DOHH2 (cell line): ENCODE data around the gene CRYBG2.

Experiments used
- H3F3A ChIP-seq: fragments of 200-600 bp; sonication (generic), shearing (Covaris generic); 2 replicates; pipeline ENCODE4 v1.6.0; 2016; ENCODE audit warnings: antibody characterized with exemption, mild to moderate bottlenecking; ENCODE audit not compliant: control insufficient read depth, insufficient read depth
- H3K27ac ChIP-seq: fragments of 200-600 bp; sonication (generic); 2 replicates; pipeline ENCODE4 v1.5.1; 2014; ENCODE audit warnings: low read depth, mild to moderate bottlenecking, low read length, moderate library complexity
- H3K27me3 ChIP-seq: fragments of 200-600 bp; sonication (generic); 2 replicates; pipeline ENCODE4 v1.6.1; 2014; ENCODE audit warnings: mild to moderate bottlenecking, low read length, mixed read lengths; ENCODE audit not compliant: control insufficient read depth
- H3K36me3 ChIP-seq: fragments of 200-600 bp; sonication (generic); 2 replicates; pipeline ENCODE4 v1.6.1; 2014; ENCODE audit warnings: mild to moderate bottlenecking, low read length, moderate library complexity, mixed read lengths; ENCODE audit not compliant: control insufficient read depth
- H3K4me1 ChIP-seq: fragments of 200-600 bp; sonication (generic); 2 replicates; pipeline ENCODE4 v1.6.1; 2014; ENCODE audit warnings: mild to moderate bottlenecking, low read length, mixed read lengths; ENCODE audit not compliant: control insufficient read depth
- H3K4me2 ChIP-seq: fragments of 200-600 bp; sonication (generic); 2 replicates; pipeline ENCODE4 v1.6.0; 2014; ENCODE audit warnings: mild to moderate bottlenecking, low read length, moderate library complexity
- H3K4me3 ChIP-seq: fragments of 200-600 bp; sonication (generic); 2 replicates; pipeline ENCODE4 v1.5.1; 2014; ENCODE audit warnings: mild to moderate bottlenecking, low read length, mixed read lengths
- H3K79me2 ChIP-seq: fragments of 200-600 bp; sonication (generic); 2 replicates; pipeline ENCODE4 v1.6.1; 2014; ENCODE audit warnings: mild to moderate bottlenecking, low read length, mixed read lengths; ENCODE audit not compliant: control insufficient read depth
- H3K9me2 ChIP-seq: fragments of 200-600 bp; sonication (generic); replicated peaks from 2 replicates; pipeline ENCODE4 v1.6.1; 2014; ENCODE audit warnings: mild to moderate bottlenecking, low read length, mixed read lengths; ENCODE audit not compliant: control insufficient read depth
- H3K9me3 ChIP-seq: fragments of 200-600 bp; sonication (generic); 2 replicates; pipeline ENCODE4 v1.6.1; 2014; ENCODE audit warnings: antibody characterized with exemption, low read length, mixed read lengths; ENCODE audit not compliant: control insufficient read depth, insufficient read depth
- H4K20me1 ChIP-seq: fragments of 200-600 bp; sonication (generic); 2 replicates; pipeline ENCODE4 v1.6.0; 2014; ENCODE audit warnings: low read depth, mild to moderate bottlenecking, antibody characterized with exemption, low read length, moderate library complexity; ENCODE audit not compliant: control insufficient read depth, insufficient read depth
- CTCF ChIP-seq: fragments of 200-600 bp; sonication (generic); IDR thresholded peaks from one replicate; pipeline ENCODE4 v1.5.1; 2014; ENCODE audit warnings: antibody characterized with exemption, mild to moderate bottlenecking, low read depth, low read length; ENCODE audit not compliant: poor library complexity, severe bottlenecking
- EZH2phosphoT487 ChIP-seq: fragments of 200-600 bp; sonication (generic); IDR thresholded peaks from 2 replicates; pipeline ENCODE4 v1.6.1; 2017; ENCODE audit warnings: borderline replicate concordance, mild to moderate bottlenecking, antibody characterized with exemption, low read length, moderate library complexity, mixed read lengths

Gene CRYBG2

GRCh38 chr1:26358411-26359384, 4.8 kb upstream of the CRYBG2 start:
- peaks cover 4% of the 10 kb centered on the region; the same call in 1 of the 2 replicates for H3K4me1 ChIP-seq
- H3K27ac ChIP-seq, result no peak overlapping the region
- H3K4me3 ChIP-seq, result no peak overlapping the region
- H3K27me3 ChIP-seq, result peaks cover 41% of the 10 kb centered on the region
- H3F3A ChIP-seq, result no peaks in the 10 kb centered on the region
- no peaks in the 10 kb centered on the region for H3K9me2 ChIP-seq
- no peaks in the 10 kb centered on the region for H3K79me2 ChIP-seq
- no peaks in the 10 kb centered on the region for H3K9me3 ChIP-seq
- no peaks in the 10 kb centered on the region for H3K36me3 ChIP-seq
- no peak for TF ChIP-seq CTCF
- H4K20me1 ChIP-seq, result no peaks in the 10 kb centered on the region
- H3K4me2 ChIP-seq, result no peak overlapping the region

- Histone ChIP-seq H3K9me2 (no peaks in the 10 kb centered on the region), H3K4me1 (peaks cover 4% of the 10 kb centered on the region; the same call in 1 of the 2 replicates), H3K9me3 (no peaks in the 10 kb centered on the region), H4K20me1 (no peaks in the 10 kb centered on the region), H3K27ac (no peak overlapping the region), H3K36me3 (no peaks in the 10 kb centered on the region), H3K27me3 (peaks cover 33% of the 10 kb centered on the region), H3K79me2 (no peaks in the 10 kb centered on the region), H3F3A (no peaks in the 10 kb centered on the region), H3K4me2 (no peak overlapping the region), H3K4me3 (no peak overlapping the region)
- TF ChIP-seq EZH2phosphoT487, result no peak
- TF ChIP-seq CTCF, result no peak
Measured at GRCh38 chr1:26357121-26357602, 3.2 kb upstream of the CRYBG2 start.

- Histone ChIP-seq H3K4me1 (peaks cover 4% of the 10 kb centered on the region; the same call in 1 of the 2 replicates), H3K27ac (no peak overlapping the region), H3K79me2 (no peaks in the 10 kb centered on the region), H3K4me2 (no peak overlapping the region), H3K4me3 (no peak overlapping the region), H3K9me3 (no peaks in the 10 kb centered on the region), H3K27me3 (peaks cover 22% of the 10 kb centered on the region), H4K20me1 (no peaks in the 10 kb centered on the region), H3F3A (no peaks in the 10 kb centered on the region), H3K9me2 (no peaks in the 10 kb centered on the region), H3K36me3 (no peaks in the 10 kb centered on the region)
- TF ChIP-seq CTCF, result no peak
- TF ChIP-seq EZH2phosphoT487, result no peak
Measured at GRCh38 chr1:26356106-26356505, 2.2 kb upstream of the CRYBG2 start.
